Smooth muscle cell of the brain vasculature (primary cell): ENCODE measurements around the gene LDLRAD3.

Experiments
- DNase-seq: peaks from one replicate; pipeline ENCODE4 v3.0.0-alpha.2; 2012; ENCODE audit warnings: low read depth, low spot score

The LDLRAD3 gene

GRCh38 chr11:36103933-36104530, 160.2 kb downstream of the LDLRAD3 start:
- DNase-seq: no peak

- DNase-seq: no peak
These were observed 160.8 kb downstream of the LDLRAD3 start for GRCh38 chr11:36104660-36104992.

DNA sequence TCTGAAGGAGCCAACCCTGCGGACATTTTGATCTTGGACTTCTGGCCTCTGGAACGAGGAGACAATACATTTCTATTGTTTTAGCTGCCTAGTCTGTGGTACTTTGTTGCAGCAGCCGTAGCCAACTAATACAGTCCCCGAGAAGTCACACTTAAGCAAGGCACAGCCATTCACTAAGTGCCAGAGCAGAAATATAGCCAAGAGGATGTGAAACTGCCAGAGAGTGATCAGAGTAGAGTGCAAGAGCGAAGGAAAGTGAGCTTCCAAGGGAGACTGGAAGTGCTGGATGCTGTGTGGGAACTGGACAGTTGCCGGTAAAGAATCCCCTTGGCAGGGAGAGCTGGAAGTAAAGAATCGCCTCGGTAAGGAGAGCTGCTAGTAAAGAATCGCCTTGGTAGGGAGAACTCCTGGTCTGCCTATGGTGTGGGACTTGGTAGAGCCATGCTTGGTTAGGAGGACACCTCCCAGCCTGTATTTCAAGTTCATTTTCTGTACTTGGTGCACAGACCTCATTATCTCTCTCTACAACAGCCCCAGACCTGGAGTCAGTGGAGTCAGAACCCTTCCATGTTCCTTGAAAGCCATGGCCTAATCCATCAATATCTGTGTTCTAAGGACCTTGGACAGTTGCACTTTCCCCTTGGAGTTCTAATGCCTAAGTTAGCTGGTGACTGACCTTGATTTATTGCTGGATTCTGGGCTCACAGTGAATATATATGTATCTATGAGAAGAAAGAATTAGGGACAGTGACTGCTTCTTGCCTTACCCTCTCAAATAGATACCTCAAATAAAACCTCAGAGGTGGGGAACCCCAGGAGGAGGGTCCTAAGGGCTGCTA, 162.1 kb downstream of the LDLRAD3 start:
- no peak for DNase-seq

DNA sequence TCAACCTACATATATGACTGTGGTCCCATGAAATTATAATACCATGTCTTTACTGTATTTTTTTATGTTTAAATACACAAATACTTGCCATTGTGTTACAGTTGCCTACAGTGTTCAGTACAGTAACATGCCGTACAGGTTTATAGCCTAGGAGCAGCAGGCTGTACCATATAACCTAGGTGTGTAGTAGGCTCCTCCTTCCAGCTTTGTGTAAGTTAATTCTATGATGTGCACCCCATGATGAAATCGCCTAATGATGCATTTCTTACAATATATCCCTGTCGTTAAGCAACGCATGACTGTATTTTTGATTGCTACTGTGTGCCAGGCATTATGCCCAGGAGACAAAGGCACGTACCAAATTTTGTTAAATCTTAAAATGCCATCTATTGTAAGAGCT, 163.7 kb downstream of the LDLRAD3 start:
- DNase-seq: no peak

- DNase-seq: no peak
These were observed 165.2 kb downstream of the LDLRAD3 start for GRCh38 chr11:36108881-36109589.

- no peak for DNase-seq
These were observed 165.7 kb downstream of the LDLRAD3 start for GRCh38 chr11:36109590-36109849.

DNA sequence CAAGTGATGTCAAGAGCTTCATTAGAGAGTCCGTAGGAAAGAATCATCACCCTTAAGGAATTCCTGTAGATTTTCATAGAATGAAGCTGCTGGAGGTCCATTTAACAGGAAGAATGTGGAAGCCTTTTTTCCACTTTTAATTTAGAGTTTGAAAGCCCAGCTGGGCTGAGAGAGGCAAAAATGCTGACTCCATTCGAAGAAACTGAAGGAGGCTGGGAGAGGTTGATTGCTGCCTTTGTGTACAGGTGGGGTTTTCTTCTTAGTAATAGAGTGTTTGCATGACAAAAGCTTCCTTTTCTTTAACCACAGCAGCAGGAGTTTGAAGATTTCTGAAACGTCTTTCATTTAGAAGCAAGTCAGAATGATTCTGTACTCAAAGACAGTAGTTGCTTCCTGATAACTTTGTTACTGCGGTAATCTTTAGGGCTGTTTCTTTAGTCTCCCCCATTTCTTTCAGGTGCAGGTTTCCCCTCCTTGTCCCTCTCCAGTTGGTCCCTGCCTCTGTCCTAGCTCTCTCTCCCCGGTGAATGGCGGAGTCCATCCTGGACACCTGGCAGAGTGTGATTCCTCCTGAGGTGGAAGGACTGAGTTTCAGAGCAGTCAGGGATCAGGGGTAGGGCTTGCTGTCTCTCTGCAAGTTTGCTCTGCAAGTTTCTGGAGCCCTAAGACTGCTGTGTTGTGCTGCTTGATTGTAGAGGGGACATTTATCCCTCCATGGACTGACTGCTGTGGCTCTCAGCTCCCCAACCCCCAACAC, 166.2 kb downstream of the LDLRAD3 start:
- DNase-seq: no peak

- no peak for DNase-seq
These were observed 167.0 kb downstream of the LDLRAD3 start for GRCh38 chr11:36110668-36111410.

DNA sequence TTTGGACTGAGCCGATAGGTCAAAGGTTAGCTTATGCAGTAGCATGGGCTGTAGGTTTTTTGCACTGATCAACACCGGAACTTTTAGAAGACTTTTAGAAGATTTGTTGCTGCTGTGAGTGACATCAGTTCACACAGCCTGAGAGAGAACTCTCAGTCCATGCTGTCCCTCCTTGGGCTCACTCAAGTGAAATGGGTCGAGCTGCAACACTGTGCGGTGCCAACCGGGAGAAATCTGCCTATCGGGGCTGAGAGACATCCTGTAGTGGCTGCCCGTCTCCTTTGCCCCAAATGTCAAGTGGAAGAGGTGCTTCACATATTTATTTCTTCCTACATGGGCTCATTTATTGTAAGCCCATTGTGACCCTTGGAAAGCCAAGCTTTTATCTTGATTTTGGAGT, 170.2 kb downstream of the LDLRAD3 start:
- DNase-seq: no peak

GRCh38 chr11:36115378-36115801, 171.5 kb downstream of the LDLRAD3 start:
- DNase-seq: no peak

- DNase-seq: no peak
These were observed 172.3 kb downstream of the LDLRAD3 start for GRCh38 chr11:36116161-36116560.

DNA sequence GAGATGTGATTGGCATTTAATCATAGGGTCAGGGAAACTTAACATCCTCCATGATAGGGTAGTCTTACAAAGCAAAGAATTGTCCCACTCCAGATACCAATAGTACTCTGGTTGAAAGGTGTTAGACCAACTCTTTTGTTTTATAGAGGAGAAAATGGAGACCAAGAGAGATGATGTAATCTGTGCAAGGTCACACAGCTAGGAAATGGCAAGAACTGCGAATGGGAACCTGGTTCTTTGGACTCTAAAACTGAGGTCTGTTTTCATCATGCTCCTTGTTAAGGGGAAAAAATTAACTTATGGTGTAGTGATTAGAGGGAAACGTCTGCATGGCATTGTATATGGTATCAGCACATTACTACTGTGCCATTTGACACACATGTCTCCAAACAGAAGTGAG, 174.2 kb downstream of the LDLRAD3 start:
- no peak for DNase-seq

- no peak for DNase-seq
These were observed 175.4 kb downstream of the LDLRAD3 start for GRCh38 chr11:36119300-36119699.

GRCh38 chr11:36121054-36121453, 177.2 kb downstream of the LDLRAD3 start:
- DNase-seq: no peak

DNA sequence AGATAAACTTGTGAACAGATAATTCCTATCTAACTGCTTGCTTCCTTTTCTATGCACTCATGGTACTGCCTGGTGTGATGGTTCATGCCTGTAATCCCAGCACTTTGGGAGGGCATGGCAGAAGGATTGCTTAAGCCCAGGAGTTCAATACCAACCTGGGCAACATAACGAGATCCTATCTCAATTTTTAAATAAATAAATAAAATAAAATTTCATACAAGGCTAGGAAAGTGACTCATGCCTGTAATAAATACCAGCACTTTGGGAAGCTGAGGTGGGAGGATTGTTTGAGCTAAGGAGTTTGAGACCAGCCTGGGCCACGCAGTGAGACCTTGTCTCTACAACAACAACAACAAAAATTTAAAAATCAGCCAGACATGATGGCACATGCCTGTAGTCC, 178.8 kb downstream of the LDLRAD3 start:
- no peak for DNase-seq

DNA sequence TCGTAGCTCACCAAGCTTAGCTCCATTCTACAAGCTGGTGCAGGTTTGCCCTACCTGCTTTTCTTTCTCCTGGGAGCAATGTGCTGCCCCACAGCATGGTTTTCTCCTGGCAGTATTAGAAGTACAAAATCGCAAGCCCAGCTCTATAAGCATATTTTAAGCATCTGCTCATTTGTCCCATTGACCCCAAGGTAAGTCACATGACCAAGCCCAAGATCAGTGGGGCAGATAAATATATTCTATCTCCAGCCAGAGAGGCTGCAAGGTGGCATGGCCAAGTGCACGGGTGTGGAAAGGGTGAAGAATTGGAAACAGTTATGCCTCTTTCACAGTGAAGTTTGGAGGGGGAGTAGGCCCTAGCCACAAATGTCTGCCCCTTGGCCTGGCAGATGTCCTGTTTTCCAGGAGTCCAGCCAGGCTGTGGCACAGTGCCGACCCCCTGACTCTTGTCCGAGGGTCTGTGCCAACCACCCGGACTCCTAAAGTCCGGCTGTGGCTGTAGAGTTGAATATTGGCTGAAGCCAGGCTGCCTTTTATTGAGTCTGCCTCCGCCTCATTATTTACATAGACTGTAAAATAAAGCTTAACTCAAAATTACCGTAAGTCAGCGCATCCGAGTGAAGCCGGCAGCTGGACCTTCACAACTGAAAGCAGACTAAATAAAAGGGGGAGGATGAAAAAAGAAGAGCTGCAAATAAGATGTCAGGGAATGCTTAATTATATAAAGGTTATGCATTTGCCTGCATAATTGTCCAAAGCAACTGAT, 179.7 kb downstream of the LDLRAD3 start:
- DNase-seq: no peak

DNA sequence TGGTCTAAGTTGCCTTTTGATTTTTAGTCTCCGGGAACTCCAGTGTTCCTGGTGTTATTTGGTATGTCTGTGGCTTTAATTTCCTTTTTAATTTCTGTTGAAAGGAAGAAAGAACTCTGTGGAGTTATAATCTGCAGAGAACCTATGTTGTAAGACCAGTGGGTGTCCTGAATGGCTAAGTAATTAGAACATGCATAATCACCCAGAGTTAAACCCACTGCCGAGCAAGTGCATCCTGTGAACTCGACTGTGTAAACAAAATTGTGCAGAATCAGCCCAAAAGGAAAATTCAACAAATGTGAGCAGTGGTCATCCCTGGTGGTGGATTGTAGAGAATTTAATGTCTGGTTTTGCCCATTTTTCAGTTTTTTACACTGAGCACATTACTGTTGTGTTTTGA, 182.8 kb downstream of the LDLRAD3 start:
- no peak for DNase-seq

DNA sequence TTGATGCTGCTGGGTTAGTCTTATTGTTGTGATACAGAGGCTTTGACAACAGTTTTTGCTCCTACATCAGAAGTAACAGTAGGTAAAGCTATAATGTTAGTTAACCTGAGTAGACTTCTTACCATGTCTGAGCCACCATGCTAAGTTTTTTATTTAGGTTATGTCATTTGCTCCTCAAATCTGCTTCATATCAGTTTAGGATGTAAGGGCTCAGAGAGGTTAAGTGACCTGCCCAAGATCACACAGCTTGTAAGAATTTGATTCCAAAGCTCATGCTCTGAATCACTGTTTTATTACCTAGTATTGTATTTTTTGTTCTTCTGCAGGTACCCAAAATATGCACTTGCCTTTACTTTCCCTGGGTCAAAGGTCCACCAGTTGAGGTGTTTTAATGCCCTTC, 183.7 kb downstream of the LDLRAD3 start:
- no peak for DNase-seq

DNA sequence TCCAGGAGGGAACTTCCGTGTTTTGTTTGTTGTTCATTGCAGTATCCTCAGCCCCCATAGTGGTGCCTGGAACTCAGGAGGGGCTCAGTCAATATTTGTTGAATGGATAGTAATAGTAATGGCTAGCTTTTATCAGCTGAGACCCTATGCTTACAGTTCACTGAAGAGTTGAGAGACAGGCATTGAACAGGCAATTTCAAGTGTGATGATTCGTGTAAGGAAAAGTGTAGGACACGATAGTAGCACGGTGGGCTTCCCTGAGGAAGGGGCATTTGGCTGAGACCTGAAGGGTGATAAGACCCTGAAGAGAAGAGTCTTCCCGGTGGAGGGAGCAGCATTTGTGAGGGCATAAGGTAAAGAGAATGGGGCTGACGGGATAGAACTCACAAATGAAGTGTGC, 186.1 kb downstream of the LDLRAD3 start:
- no peak for DNase-seq

GRCh38 chr11:36130401-36130800, 186.5 kb downstream of the LDLRAD3 start:
- DNase-seq: no peak
